GM12878 (cell line): ENCODE results near the gene PPIA. TPM values are rescaled to one million over a fixed set of nuclear protein-coding genes. Genes with fewer than 3 reads are reported as not detected.

Experiments
- ATAC-seq: fragments of 200-7000 bp; cut with Tn5 transposase; 3 replicates; pipeline ENCODE4 v1.9.1; 2020; ENCODE audit warnings: mild to moderate bottlenecking, moderate library complexity
- BruUV-seq: library from RNA; stranded (reverse); fragments of 400-500 nt; replicated peaks from 2 replicates; lab custom pipeline; 2021; lab: Mats Ljungman, UMichigan
- CTCF ChIA-PET: fragments of 300-600 bp; sonication (Branson Sonifier 250); formaldehyde crosslinking; extraction: SDS; loops from one replicate; lab custom pipeline; 2021; ENCODE audit warnings: inconsistent platforms; lab: Yijun Ruan, JAX
- POLR2A ChIA-PET: fragments of 350-600 bp; formaldehyde crosslinking; extraction: SDS; loops from one replicate; lab custom pipeline; 2021; ENCODE audit warnings: inconsistent platforms; lab: Charles Lee
- RAD21 ChIA-PET: fragments of 300-600 bp; sonication (Branson Sonifier 250); formaldehyde crosslinking; loops from one replicate; lab custom pipeline; 2023; ENCODE audit warnings: antibody characterized with exemption; ENCODE audit not compliant: unreplicated experiment; lab: Charles Lee
- SMC1A ChIA-PET: fragments of 300-600 bp; sonication (Branson Sonifier 250); formaldehyde crosslinking; loops from one replicate; lab custom pipeline; 2023; ENCODE audit not compliant: unreplicated experiment, uncharacterized antibody; lab: Charles Lee
- DNase-seq: peaks from one replicate; pipeline ENCODE4 v3.0.0-alpha.2; 2011; ENCODE audit warnings: low read depth, low spot score
- FAIRE-seq: peaks from 3 replicates; lab custom pipeline; 2011; peaks lifted over from hg19 to GRCh38; lab: Jason Lieb, UNC
- H2AFZ ChIP-seq: 2 replicates; pipeline ENCODE4 v1.6.0; 2011; ENCODE audit warnings: low read depth, low read length, control low read depth; ENCODE audit not compliant: control insufficient read depth
- H3K27ac ChIP-seq: 2 replicates; pipeline ENCODE4 v1.5.1; 2011; ENCODE audit warnings: control low read depth; ENCODE audit not compliant: control insufficient read depth, insufficient read depth
- H3K27me3 ChIP-seq, 2 experiments: replicated peaks in 1 of 2; 2 replicates each; pipeline versions ENCODE4 v1.6.0 to v1.6.1; 2011; ENCODE audit warnings: low read length in 1 of 2; ENCODE audit not compliant: control insufficient read depth in 2 of 2, insufficient read depth in 2 of 2
- H3K36me3 ChIP-seq, 2 experiments: 2 replicates each; pipeline ENCODE4 v1.5.1; 2011; ENCODE audit warnings: low read length in 1 of 2; ENCODE audit not compliant: control insufficient read depth in 2 of 2, insufficient read depth in 2 of 2
- H3K4me1 ChIP-seq: 2 replicates; pipeline ENCODE4 v1.6.1; 2011; ENCODE audit warnings: mild to moderate bottlenecking, low read length, moderate library complexity, mixed read lengths; ENCODE audit not compliant: control insufficient read depth, insufficient read depth
- H3K4me2 ChIP-seq: 2 replicates; pipeline ENCODE4 v1.6.0; 2011; ENCODE audit warnings: control low read depth; ENCODE audit not compliant: control insufficient read depth, insufficient read depth
- H3K4me3 ChIP-seq: fragments of 200-600 bp; sonication (generic); 2 replicates; pipeline ENCODE4 v1.5.1; 2016
- H3K79me2 ChIP-seq: 2 replicates; pipeline ENCODE4 v1.6.0; 2011; ENCODE audit warnings: low read length; ENCODE audit not compliant: control insufficient read depth, insufficient read depth
- H3K9ac ChIP-seq: 2 replicates; pipeline ENCODE4 v1.8.0; 2011; ENCODE audit warnings: low read length, control low read depth, mixed read lengths; ENCODE audit not compliant: control insufficient read depth, insufficient read depth
- H3K9me3 ChIP-seq: replicated peaks from 3 replicates; pipeline ENCODE4 v1.5.1; 2011; ENCODE audit warnings: mild to moderate bottlenecking, low read length; ENCODE audit not compliant: control insufficient read depth, insufficient read depth
- H4K20me1 ChIP-seq: 2 replicates; pipeline ENCODE4 v1.6.0; 2011; ENCODE audit not compliant: control insufficient read depth, insufficient read depth
- BMI1 ChIP-seq: fragments of 450-650 bp; IDR thresholded peaks from 2 replicates; pipeline ENCODE4 v1.6.1; 2016; ENCODE audit warnings: mild to moderate bottlenecking, moderate library complexity, borderline replicate concordance
- CTCF ChIP-seq, 3 experiments: IDR thresholded peaks in 2 of 3; conservative IDR thresholded peaks in 1 of 3; 2 replicates each; pipeline ENCODE4 v1.5.1; 2011; ENCODE audit warnings: low read depth in 3 of 3, low read length in 3 of 3, mild to moderate bottlenecking in 3 of 3, control low read depth in 2 of 3, moderate library complexity in 2 of 3, inconsistent platforms in 1 of 3, mixed read lengths in 1 of 3; ENCODE audit not compliant: control insufficient read depth in 2 of 3, insufficient read depth in 1 of 3; ENCODE audit errors: extremely low read depth in 1 of 3
- KDM1A ChIP-seq: fragments of 200-600 bp; sonication (generic); IDR thresholded peaks from 2 replicates; pipeline ENCODE4 v1.6.1; 2016; ENCODE audit warnings: borderline replicate concordance
- MTA3 ChIP-seq: IDR thresholded peaks from 2 replicates; pipeline ENCODE4 v1.6.1; 2012; ENCODE audit warnings: low read length, inconsistent platforms, borderline replicate concordance
- RAD51 ChIP-seq: fragments of 450-650 bp; IDR thresholded peaks from 2 replicates; pipeline ENCODE4 v1.6.1; 2016; ENCODE audit warnings: moderate library complexity, mild to moderate bottlenecking, inconsistent platforms
- SMARCA5 ChIP-seq: fragments of 450-650 bp; IDR thresholded peaks from 2 replicates; pipeline ENCODE4 v1.6.1; 2017; ENCODE audit warnings: mild to moderate bottlenecking
- SPI1 ChIP-seq: IDR thresholded peaks from 2 replicates; pipeline ENCODE4 v1.6.1; 2011; ENCODE audit warnings: low read depth, mild to moderate bottlenecking, low read length, moderate library complexity, borderline replicate concordance; ENCODE audit not compliant: insufficient read depth
- SREBF1 ChIP-seq: IDR thresholded peaks from 2 replicates; pipeline ENCODE4 v1.6.1; 2012; ENCODE audit warnings: mild to moderate bottlenecking, low read length
- YBX1 ChIP-seq: fragments of 450-650 bp; IDR thresholded peaks from 2 replicates; pipeline ENCODE4 v1.6.1; 2016; ENCODE audit warnings: antibody characterized with exemption
- YY1 ChIP-seq: IDR thresholded peaks from 2 replicates; pipeline ENCODE4 v1.6.1; 2011; ENCODE audit warnings: low read depth, mild to moderate bottlenecking, low read length
- ZBED1 ChIP-seq: IDR thresholded peaks from 2 replicates; pipeline ENCODE4 v1.6.1; 2016; ENCODE audit warnings: borderline replicate concordance
- WGBS: methylation state at CpG from one replicate; pipeline ENCODE4 v1.1.6; 2016; ENCODE audit warnings: low lambda C conversion rate; ENCODE audit not compliant: insufficient replicate concordance, insufficient coverage; ENCODE audit errors: missing lambda C conversion rate; 5-methylcytosine and 5-hydroxymethylcytosine counted together
- in situ Hi-C: fragments of 300-500 bp; cut with MboI; formaldehyde crosslinking; loops from 9 replicates; pipeline ENCODE4 v1.14.3; 2018; ENCODE audit warnings: mixed read lengths
- intact Hi-C: fragments of 100-400 bp; cut with micrococcal nuclease; formaldehyde crosslinking; loops from one replicate; pipeline ENCODE4 v1.14.2; 2022; ENCODE audit not compliant: unreplicated experiment
- polyA plus RNA-seq, 11 experiments: library from polyadenylated mRNA; depleted of rRNA in 4 of 11; unstranded in 6 of 11; stranded (reverse) in 5 of 11; fragments of >200 nt; fragmentation: Nextera tagmentation in 4 of 11; fragmentation: Illumina TruSeq in 1 of 11; extraction: Ambion mirVana in 4 of 11; extraction: Trizol in 1 of 11; gene quantifications; 1 replicate in 1 of 11; 2 replicates in 10 of 11; pipeline versions ENCODE4 v1.2.1 to v1.2.3, GENCODE V29; 2011 to 2016; ENCODE audit warnings: inconsistent platforms in 2 of 11, missing spikeins in 2 of 11, low read depth in 1 of 11
- total RNA-seq, 4 experiments: library from RNA; depleted of rRNA in 3 of 4; stranded (reverse); fragments of >200 nt in 3 of 4; fragmentation: Illumina TruSeq in 1 of 4; extraction: Trizol in 1 of 4; gene quantifications; 2 replicates each; pipeline versions ENCODE4 v1.2.1 to v1.2.3, GENCODE V29; 2013 to 2021
- TF ChIP-seq, protein P1 (sequence below): IDR thresholded peaks from 2 replicates; pipeline ENCODE4 v1.6.1; 2011; ENCODE audit warnings: borderline replicate concordance, low read depth, mild to moderate bottlenecking, moderate library complexity, mixed read lengths, low read length; ENCODE audit not compliant: insufficient read depth; ENCODE audit errors: extremely low read length

Gene PPIA
- total and polyA plus RNA-seq, 10 of the 15 experiments (the other 5 are each of a cell fraction or from before 2014, with no cell fraction given): 2,712 to 7,982 (median 5,027) TPM

DNA sequence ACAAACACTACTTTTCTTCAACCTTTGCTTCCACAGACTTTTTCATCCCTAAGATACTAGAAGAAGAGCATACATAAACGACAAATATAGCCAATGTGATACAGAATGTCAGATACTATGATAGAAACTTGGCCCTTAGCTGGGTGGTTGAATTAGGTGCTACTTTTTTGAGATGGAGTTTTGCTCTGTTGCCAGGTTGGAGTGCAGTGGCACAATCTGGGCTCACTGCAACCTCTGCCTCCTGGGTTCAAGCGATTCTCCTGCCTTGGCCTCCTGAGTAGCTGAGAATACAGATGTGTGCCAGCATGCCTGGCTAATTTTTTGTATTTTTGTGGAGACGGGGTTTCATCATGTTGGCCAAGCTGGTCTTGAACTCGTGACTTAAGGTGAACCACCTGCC lies 3.5 kb downstream of the PPIA start:
- intact Hi-C loops: loop anchor here (5.0 kb wide), 2 partner anchors 193 to 218 kb away; partner anchors contain the start of genes OGDH and TMED4
- RAD21 ChIA-PET: no interaction called here
- POLR2A ChIA-PET: interaction anchor here (0.7 to 0.8 kb wide), 3 partner anchors 10 to 177 kb away, joined by 4 to 5 read pairs (median 4); no protein-coding TSS in a partner anchor
- TF ChIP-seq YY1: no peak
- no peak for TF ChIP-seq RAD51
- no peak for TF ChIP-seq CTCF (IDR thresholded peaks at IDR 0.05 in 2 of 3, conservative IDR thresholded peaks at IDR 0.05 in 1 of 3; ENCODE audit: control insufficient read depth in 2 of 3, extremely low read depth in 1 of 3, insufficient read depth in 1 of 3, low read depth in 3 of 3, low read length in 3 of 3)
- no peak for TF ChIP-seq ZBED1
- TF ChIP-seq MTA3: no peak
- TF ChIP-seq BMI1: no peak
- TF ChIP-seq SMARCA5: no peak
- TF ChIP-seq SREBF1: no peak
- TF ChIP-seq SPI1: no peak
- TF ChIP-seq, protein P1, sequence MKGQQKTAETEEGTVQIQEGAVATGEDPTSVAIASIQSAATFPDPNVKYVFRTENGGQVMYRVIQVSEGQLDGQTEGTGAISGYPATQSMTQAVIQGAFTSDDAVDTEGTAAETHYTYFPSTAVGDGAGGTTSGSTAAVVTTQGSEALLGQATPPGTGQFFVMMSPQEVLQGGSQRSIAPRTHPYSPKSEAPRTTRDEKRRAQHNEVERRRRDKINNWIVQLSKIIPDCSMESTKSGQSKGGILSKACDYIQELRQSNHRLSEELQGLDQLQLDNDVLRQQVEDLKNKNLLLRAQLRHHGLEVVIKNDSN: no peak
- TF ChIP-seq YBX1: no peak
- TF ChIP-seq KDM1A: no peak
- H3K9me3 ChIP-seq: no peaks in the 10 kb centered on the region
- no peak overlapping the region for H3K9ac ChIP-seq
- peaks cover 3% of the 10 kb centered on the region for H3K4me1 ChIP-seq
- in situ Hi-C loops: no loop called here
- peak overlapping the region; percentile 50 for H3K4me3 ChIP-seq
- no peak for ATAC-seq
- no peak for FAIRE-seq
- peak overlapping the region; percentile 57 for H3K4me2 ChIP-seq
- SMC1A ChIA-PET: no interaction called here
- 89% methylated on average over 4 of the region's 4 CpGs for WGBS
- CTCF ChIA-PET: interaction anchor here (0.6 to 1.1 kb wide), 2 partner anchors 28 to 209 kb away, joined by 3 to 4 read pairs; no protein-coding TSS in a partner anchor
- no peaks in the 10 kb centered on the region for H3K27me3 ChIP-seq
- H3K27ac ChIP-seq: no peak overlapping the region
- peaks cover 7% of the 10 kb centered on the region for H4K20me1 ChIP-seq
- DNase-seq: no peak
- H2AFZ ChIP-seq: no peak overlapping the region
- H3K79me2 ChIP-seq: peaks cover 51% of the 10 kb centered on the region
- peaks cover 11 to 43% of the 10 kb centered on the region in 2 experiments for H3K36me3 ChIP-seq
- BruUV-seq: no TSS peak
